SK-N-DZ (cell line): Measurements from ENCODE around the gene ITIH3.

Experiments used
- DNase-seq: peaks from one replicate; pipeline ENCODE4 v3.0.0-alpha.2; 2015; ENCODE audit warnings: low spot score

Gene ITIH3

DNA sequence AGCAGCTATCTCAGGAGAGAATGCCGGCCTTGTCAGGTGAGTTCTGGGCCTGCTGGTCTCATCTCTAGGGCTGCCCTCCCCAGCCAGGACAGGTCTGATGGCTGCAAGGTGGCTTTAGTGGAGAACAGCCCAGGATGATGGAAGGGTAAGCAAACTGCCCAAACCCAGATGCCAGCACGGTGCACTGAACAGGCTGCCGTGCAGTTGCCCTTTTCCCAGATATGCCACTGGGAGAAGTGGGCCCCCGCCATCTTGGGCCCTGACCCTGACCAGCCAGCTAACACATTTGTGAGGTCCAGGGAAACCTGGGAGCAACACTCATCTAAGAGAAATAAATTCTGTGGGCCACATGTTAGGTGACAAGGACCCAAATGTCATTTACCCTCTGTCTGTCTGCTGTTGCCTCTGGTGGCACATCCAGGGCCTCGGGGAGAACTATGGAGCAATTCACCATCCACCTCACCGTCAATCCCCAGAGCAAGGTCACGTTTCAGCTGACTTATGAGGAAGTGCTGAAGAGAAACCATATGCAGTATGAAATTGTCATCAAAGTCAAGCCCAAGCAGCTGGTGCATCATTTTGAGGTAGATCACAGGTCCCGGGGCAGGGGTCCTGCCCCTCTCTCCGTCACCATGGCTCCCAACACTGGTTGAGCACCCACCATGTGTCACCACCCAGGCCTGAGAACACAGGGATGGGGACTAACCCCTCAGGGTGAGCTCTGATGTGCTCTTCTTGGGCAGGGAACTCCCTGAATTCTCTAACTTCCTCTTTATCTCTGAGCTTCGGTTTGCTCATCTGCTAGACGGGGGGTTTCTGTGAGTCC, 15.4 kb upstream of the ITIH3 start:
- no peak for DNase-seq

DNA sequence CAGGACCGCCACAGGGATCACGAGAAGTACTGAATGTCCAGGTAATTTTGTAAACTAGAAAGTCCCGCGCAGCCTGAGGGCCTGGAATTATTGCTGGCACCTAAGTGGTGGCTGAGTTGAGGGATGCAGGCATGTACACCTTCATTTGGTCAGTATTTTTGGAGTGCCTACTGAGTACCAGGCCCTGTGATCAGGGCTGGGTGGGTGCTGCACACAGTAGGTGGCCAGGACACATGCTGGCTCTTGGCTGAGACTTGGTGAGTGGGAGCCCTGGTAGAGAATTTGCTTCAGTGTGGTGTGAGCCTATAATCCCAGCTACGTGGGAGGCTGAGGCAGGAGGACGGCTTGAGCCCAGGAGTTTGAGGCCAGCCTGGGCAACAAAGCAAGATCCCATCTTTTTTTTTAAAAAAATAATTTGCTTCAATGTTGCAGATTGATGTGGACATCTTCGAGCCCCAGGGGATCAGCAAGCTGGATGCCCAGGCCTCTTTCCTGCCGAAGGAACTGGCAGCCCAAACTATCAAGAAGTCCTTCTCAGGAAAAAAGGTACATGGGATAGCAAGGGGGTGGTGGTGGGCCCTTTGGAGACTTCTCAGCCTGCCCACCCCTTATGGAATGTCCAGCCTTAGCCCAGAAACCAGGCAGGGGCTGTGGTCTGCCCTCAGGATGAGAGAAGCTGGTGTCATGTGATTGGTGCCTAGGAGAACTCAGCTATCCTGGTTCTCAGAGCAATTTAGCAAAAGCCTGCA, 14.6 kb upstream of the ITIH3 start:
- DNase-seq, result no peak

DNA sequence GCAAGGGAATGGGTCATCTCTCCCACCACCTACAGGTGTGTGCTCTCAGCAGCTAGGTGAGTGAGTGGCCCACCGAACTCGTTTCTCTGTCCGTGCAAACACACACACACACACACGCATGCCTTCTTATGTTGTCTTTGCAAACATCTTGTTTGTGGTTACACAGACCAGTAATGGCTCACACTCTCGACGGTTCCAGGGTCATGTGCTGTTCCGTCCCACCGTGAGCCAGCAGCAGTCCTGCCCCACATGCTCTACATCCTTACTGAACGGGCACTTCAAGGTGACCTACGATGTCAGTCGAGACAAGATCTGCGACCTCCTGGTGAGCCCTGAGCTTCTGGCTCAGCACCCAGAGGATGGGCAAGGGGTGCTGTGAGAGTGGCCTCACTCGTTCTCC, 12.9 kb upstream of the ITIH3 start:
- DNase-seq, result no peak

DNA sequence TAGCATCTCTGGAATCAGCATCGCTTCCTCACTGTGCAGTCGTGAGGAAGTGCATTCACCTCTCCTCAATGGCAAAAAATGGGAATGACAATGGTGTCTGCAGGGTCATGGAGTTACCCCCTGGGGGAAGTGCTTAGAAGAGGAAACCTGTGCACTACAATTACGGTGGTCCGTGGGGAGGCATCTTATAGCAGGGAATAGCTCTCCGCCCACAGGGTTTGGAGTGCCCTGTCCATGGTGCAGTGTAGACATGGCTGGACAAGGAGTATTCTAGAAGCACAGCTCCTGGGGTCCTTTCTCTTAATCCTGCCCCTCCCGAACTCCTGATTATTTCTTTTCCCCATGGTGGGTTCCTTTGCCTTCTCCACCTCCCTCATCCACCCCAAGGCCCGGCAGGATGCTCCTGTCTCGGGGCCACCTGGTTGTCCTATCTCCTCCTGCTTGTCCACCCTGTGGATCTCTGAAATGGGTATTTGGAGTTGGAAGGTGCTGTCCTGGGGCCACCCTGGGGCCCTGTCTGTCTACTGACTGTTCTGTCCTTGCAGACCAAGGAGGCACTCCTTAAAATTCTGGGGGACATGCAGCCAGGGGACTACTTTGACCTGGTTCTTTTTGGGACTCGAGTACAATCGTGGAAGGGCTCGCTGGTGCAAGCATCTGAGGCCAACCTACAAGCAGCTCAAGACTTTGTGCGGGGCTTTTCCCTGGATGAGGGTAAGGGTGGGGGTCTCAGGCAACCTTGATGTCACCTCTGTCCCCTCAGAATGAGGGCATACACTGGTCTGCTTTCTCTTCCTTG, 12.0 kb upstream of the ITIH3 start:
- no peak for DNase-seq

DNA sequence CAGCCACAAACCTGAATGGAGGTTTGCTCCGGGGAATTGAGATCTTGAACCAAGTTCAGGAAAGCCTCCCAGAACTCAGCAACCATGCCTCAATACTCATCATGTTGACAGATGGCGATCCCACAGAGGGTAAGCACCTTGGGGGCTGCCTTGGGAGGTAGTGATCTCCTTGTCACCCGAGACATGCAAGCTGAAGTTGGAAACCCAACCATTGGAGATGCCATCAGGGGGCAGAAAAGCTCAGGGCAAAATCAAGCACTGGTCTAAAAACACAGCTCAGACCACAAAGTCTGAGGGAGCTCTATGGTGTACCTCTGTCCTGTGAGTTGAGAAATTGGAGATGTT, 11.4 kb upstream of the ITIH3 start:
- no peak for DNase-seq

- no peak for DNase-seq
These were observed 10.5 kb upstream of the ITIH3 start for GRCh38 chr3:52784021-52784621.

DNA sequence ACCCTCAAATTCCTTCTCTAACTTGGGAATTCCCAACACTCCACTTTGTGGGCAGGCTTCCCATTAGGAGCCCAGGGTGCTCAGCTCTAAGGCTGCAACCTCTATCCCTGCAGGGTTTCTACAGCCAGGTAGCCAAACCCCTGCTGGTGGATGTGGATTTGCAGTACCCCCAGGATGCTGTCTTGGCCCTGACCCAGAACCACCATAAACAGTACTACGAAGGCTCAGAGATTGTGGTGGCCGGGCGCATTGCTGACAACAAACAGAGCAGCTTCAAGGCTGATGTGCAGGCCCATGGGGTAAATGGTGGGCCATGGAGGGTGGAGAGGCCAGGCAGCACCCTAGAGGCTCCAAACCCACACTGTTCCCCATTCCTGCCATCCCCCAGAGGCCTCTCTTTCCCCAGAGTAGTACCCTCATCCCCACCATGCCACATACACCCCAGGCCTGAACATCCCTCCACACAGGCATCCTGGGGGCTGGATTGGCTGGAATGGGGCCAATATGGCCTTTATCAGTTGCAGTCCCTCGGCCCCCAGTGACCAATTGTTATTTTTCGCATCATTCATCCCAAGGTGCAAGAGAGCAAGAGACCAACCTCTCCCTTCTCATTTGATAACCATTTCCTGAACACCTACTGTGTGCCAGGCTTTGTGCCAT, 9.5 kb upstream of the ITIH3 start:
- no peak for DNase-seq

GRCh38 chr3:52786330-52787215, 8.0 kb upstream of the ITIH3 start:
- no peak for DNase-seq

- no peak for DNase-seq
These were observed 7.3 kb upstream of the ITIH3 start for GRCh38 chr3:52787246-52787645.

DNA sequence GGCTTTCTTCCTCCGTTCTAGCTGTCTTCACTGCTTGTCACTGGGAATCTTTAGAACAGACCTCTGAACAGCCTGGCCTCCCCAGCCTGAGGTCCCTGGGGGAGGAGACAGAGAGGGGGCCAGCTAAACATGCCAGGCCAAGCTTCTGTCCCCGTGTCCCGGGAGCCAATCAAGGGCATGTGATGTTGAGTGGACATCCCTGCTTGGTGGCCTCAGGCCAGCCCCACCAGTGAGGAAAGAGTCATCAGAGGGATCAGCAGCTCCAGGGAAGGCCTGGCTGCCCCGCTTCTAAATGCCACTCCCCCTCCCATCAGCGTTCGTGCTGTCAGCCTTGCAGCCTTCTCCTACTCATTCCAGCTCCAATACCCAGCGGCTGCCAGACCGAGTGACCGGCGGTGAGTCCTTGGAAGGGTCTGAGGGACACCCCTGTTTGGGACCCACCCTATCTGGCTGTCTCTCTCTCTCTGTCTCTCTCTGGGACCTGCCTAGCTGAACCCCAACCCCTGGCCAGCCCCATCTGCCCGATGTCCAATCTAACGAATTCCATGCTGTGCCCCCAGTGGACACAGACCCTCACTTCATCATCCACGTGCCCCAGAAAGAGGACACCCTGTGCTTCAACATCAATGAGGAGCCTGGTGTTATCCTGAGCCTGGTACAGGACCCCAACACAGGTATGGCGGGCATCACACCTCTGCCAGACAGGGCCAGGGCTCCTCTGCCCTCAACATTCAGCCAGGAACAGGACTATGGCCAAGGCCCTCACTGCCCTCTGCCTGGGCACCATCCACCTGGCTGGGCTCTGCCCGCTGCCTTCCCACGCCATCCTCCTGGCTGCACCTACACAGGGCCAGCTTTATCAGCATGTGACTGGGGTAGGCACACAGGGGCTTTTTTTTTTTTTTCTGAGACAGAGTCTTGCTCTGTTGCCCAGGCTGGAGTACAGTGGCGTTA, 6.6 kb upstream of the ITIH3 start:
- DNase-seq, result peak; percentile 27

- no peak for DNase-seq
These were observed 5.5 kb upstream of the ITIH3 start for GRCh38 chr3:52788890-52789745.

- DNase-seq, result no peak
These were observed 4.9 kb upstream of the ITIH3 start for GRCh38 chr3:52789746-52790040.

DNA sequence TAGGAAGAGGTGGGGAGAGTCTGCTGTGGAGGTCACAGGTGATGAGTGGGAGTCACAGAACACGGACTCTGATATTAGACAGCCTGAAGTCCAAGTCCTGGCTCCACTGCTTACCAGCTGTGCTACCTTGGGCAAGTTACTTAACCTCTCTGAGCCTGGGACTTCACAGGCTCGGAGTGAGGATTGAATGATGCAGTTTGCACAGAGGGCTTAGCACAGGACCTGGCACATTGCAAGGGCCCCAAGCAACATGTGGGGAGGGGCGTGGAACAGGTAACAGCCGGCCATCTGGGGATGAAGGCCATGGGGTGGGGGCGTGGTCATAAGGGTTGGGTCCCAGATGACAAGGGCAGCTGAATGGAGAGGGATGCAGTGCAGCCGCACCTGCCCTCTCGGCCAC, 4.3 kb upstream of the ITIH3 start:
- no peak for DNase-seq

GRCh38 chr3:52790741-52791140, 3.9 kb upstream of the ITIH3 start:
- no peak for DNase-seq

GRCh38 chr3:52791366-52791765, 3.2 kb upstream of the ITIH3 start:
- DNase-seq, result no peak

DNA sequence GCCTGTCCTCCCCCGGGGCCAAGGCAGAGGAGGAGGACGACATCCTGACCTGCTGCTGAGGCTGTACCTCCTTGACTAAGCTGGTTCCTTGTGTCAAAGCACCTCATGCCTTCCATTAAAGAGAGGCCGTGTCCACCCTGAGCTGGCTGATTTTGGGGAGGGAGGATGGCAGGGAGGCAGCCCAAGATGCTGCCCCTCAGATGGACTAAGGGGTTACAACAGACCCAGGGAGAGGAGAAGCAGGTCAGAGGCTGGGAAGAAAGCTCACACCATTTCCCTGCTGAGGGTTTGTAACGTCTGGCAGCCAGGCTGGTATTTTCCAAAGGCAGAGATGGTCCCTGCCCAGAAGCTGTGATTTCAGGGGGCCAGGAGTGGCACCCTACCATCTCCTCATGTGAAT, 2.7 kb upstream of the ITIH3 start:
- DNase-seq, result no peak

DNA sequence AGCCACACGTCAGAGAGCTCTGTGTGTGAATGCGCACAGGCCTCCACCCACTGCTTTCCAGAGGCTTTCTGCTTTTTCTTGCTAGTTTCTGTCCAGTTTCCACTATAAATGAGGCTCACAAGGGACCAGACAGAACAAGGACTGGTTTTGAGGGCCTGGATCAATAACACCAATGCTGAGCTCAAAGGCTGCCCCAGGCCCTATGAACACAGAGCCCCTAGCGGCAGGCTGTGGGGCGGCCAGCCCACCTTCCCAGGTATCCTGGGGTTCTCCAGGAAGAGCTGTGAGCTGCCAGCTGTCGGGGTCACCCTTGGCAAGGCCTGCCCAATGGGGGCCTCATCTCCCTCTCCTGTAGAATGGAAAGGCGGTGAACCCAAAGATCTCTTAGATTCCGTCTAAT, 2.2 kb upstream of the ITIH3 start:
- no peak for DNase-seq

GRCh38 chr3:52792961-52793695, 1.5 kb upstream of the ITIH3 start:
- DNase-seq, result no peak
